Calu3 (cell line): Measurements from ENCODE around the gene PAX7. TPM values are rescaled to one million over a fixed set of nuclear protein-coding genes. Genes with fewer than 3 reads are reported as not detected.
A peak's percentile ranks its signal among the peaks of the same experiment; 100 is the strongest.

Source experiments
- BruUV-seq: library from RNA; stranded (reverse); fragments of 400-500 nt; replicated peaks from 2 replicates; lab custom pipeline; 2021; lab: Mats Ljungman, UMichigan
- CTCF ChIA-PET: fragments of 300-600 bp; sonication (Branson Sonifier 250); formaldehyde crosslinking; loops from one replicate; lab custom pipeline; 2022; ENCODE audit warnings: antibody characterized with exemption; lab: Charles Lee
- DNase-seq: peaks from one replicate; pipeline ENCODE4 v3.0.0; 2022
- H3K27ac Mint-ChIP-seq: one replicate; pipeline ENCODE4 v1.8.0; 2022; ENCODE audit warnings: mixed read lengths; ENCODE audit not compliant: unreplicated experiment
- H3K27me3 Mint-ChIP-seq: one replicate; pipeline ENCODE4 v1.8.0; 2022; ENCODE audit warnings: mixed read lengths; ENCODE audit not compliant: unreplicated experiment
- H3K36me3 Mint-ChIP-seq: one replicate; pipeline ENCODE4 v1.8.0; 2022; ENCODE audit warnings: mild to moderate bottlenecking, moderate library complexity, mixed read lengths; ENCODE audit not compliant: insufficient read depth, unreplicated experiment
- H3K4me1 Mint-ChIP-seq: one replicate; pipeline ENCODE4 v1.8.0; 2022; ENCODE audit warnings: mild to moderate bottlenecking, low read depth, mixed read lengths; ENCODE audit not compliant: unreplicated experiment
- H3K4me3 Mint-ChIP-seq: one replicate; pipeline ENCODE4 v1.8.0; 2022; ENCODE audit warnings: mild to moderate bottlenecking, low read depth, moderate library complexity, mixed read lengths; ENCODE audit not compliant: unreplicated experiment
- H3K9me3 Mint-ChIP-seq: one replicate; pipeline ENCODE4 v1.8.0; 2022; ENCODE audit warnings: low read depth, mixed read lengths; ENCODE audit not compliant: unreplicated experiment
- intact Hi-C: fragments of 100-400 bp; cut with micrococcal nuclease; formaldehyde crosslinking; loops from one replicate; pipeline ENCODE4 v1.10.0; 2022; ENCODE audit not compliant: unreplicated experiment
- total RNA-seq: library from RNA; stranded (reverse); gene quantifications from 2 replicates; pipeline ENCODE4 v1.2.3, GENCODE V29; 2022
- TF ChIP-seq, protein P1 (sequence below): fragments of 200-600 bp; IDR thresholded peaks from one replicate; pipeline ENCODE4 v1.8.0; 2022; ENCODE audit warnings: antibody characterized with exemption; ENCODE audit not compliant: unreplicated experiment

Gene PAX7
- total RNA-seq, 1 experiment from 2014 or later: not detected

DNA sequence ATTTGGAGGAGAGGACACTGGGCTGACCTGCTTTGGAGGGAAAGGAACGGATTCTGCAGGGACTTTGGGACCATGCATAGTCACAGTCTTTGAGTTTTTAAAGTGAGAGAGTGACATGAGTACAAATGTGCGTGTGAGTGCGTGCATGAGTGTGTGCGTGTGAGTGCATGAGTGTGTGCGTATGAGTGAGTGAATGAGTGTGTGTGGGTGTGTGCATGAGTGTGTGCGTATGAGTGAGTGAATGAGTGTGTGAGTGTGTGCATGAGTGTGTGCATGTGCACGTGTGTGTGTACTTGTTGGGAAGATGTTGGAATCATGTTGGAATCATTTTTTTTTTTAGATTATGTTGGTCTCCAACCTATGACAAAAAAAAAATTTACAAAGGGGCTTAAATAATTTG lies 70.5 kb downstream of the PAX7 start:
- TF ChIP-seq, protein P1, sequence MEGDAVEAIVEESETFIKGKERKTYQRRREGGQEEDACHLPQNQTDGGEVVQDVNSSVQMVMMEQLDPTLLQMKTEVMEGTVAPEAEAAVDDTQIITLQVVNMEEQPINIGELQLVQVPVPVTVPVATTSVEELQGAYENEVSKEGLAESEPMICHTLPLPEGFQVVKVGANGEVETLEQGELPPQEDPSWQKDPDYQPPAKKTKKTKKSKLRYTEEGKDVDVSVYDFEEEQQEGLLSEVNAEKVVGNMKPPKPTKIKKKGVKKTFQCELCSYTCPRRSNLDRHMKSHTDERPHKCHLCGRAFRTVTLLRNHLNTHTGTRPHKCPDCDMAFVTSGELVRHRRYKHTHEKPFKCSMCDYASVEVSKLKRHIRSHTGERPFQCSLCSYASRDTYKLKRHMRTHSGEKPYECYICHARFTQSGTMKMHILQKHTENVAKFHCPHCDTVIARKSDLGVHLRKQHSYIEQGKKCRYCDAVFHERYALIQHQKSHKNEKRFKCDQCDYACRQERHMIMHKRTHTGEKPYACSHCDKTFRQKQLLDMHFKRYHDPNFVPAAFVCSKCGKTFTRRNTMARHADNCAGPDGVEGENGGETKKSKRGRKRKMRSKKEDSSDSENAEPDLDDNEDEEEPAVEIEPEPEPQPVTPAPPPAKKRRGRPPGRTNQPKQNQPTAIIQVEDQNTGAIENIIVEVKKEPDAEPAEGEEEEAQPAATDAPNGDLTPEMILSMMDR: no peak
- no peak overlapping the region for H3K27ac Mint-ChIP-seq
- H3K4me1 Mint-ChIP-seq: no peaks in the 10 kb centered on the region
- no TSS peak for BruUV-seq
- DNase-seq: no peak
- peaks cover 70% of the 10 kb centered on the region for H3K27me3 Mint-ChIP-seq
- H3K4me3 Mint-ChIP-seq: no peak overlapping the region
- intact Hi-C loops: no loop called here
- no peaks in the 10 kb centered on the region for H3K36me3 Mint-ChIP-seq
- no peaks in the 10 kb centered on the region for H3K9me3 Mint-ChIP-seq
- CTCF ChIA-PET: interaction anchor here (0.5 kb wide), 1 partner anchor 159 kb away, joined by 4 read pairs; no protein-coding TSS in a partner anchor

DNA sequence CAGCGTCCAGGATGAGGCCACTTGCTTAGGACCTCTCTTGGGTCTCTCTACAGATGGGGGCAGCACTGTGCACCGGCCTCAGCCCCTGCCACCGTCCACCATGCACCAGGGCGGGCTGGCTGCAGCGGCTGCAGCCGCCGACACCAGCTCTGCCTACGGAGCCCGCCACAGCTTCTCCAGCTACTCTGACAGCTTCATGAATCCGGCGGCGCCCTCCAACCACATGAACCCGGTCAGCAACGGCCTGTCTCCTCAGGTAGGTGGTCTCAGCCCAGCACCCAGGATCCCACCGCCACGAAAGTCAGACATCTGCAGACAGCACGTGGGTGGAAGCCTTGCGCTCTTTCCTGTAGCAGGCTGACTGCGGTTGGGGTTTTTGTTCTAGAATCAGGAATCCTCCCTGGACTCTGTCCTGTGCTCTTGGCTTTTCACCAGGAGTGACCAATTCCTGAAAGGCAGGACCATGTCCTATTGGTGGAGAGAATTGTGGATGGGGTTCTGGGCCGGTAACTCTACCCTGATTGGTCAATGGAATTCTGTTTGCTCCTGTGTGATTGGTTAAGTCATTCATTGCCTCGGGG lies 72.5 kb downstream of the PAX7 start:
- H3K9me3 Mint-ChIP-seq: no peaks in the 10 kb centered on the region
- no peaks in the 10 kb centered on the region for H3K4me1 Mint-ChIP-seq
- no peak for DNase-seq
- CTCF ChIA-PET: no interaction called here
- no peak overlapping the region for H3K4me3 Mint-ChIP-seq
- intact Hi-C loops: no loop called here
- H3K27me3 Mint-ChIP-seq: peaks cover 50% of the 10 kb centered on the region
- H3K27ac Mint-ChIP-seq: no peak overlapping the region
- TF ChIP-seq, protein P1: no peak
- BruUV-seq: no TSS peak
- H3K36me3 Mint-ChIP-seq: no peaks in the 10 kb centered on the region

DNA sequence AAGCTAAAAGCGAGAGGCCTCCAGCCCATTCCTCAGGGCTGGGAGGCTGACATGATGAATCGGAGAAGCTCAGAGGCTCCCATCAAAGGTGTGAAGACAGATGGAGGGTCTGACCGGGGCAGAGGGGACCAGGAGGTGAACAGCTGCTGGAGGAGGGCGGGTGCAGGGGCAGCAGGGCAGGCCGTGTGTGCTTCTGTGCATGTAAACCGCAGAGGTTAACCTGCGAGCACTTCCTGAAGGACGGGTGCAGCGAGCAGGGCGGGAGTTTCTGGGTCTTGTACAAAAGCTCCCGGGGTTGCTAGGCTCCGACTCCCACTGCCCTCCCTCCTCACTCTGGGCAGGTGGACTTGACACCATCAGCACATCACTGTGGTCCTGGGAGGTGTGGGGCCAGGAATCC lies 75.2 kb downstream of the PAX7 start:
- intact Hi-C loops: no loop called here
- BruUV-seq: no TSS peak
- H3K9me3 Mint-ChIP-seq: no peaks in the 10 kb centered on the region
- peaks cover 48% of the 10 kb centered on the region for H3K27me3 Mint-ChIP-seq
- H3K27ac Mint-ChIP-seq: no peak overlapping the region
- TF ChIP-seq, protein P1: no peak
- H3K4me3 Mint-ChIP-seq: no peak overlapping the region
- DNase-seq: peak; percentile 24
- H3K4me1 Mint-ChIP-seq: no peaks in the 10 kb centered on the region
- CTCF ChIA-PET: no interaction called here
- H3K36me3 Mint-ChIP-seq: no peaks in the 10 kb centered on the region

DNA sequence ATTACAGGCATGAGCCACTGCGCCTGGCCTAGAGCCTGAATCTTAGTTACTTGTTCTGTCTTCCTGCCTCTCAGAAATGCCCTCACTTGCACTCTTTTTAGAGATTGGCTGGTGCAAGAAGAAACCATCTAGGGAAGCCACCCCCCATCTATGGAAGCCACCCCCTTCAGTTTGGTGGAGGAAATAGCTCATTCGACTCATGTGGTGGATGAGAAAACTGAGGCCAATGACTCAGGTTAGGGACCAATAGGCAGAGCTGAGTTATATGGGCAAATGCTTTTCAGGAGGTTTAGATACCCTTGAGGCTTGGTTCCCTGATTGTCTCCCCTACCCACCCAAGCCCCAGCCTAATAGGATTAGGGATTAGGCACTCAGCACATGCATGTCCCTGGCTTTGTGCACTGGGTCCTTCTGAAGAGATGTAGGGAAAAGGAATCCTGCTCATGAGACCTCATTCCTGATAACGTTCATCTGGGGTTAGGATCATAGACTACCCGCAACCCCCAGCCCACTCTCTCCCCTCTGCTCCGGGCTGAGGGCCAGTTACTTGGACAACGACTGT lies 77.1 kb downstream of the PAX7 start:
- CTCF ChIA-PET: interaction anchor here (0.6 to 0.7 kb wide), 2 partner anchors 121 to 398 kb away, joined by 4 to 5 read pairs; no protein-coding TSS in a partner anchor

More for the DNA sequence above, 77.1 kb downstream of the PAX7 start:
- Mint-ChIP-seq H3K4me1 (no peaks in the 10 kb centered on the region), H3K4me3 (no peak overlapping the region), H3K36me3 (no peaks in the 10 kb centered on the region), H3K27ac (no peak overlapping the region), H3K9me3 (no peaks in the 10 kb centered on the region), H3K27me3 (peaks cover 57% of the 10 kb centered on the region)
- BruUV-seq: no TSS peak
- intact Hi-C loops: no loop called here
- DNase-seq: no peak
- TF ChIP-seq, protein P1: no peak
